Astrocyte of the cerebellum (primary cell): Measurements from ENCODE around the gene C11orf65.

Experiments used
- DNase-seq: peaks from one replicate; pipeline ENCODE4 v3.0.0-alpha.2; 2011; ENCODE audit warnings: low read depth
- H3K4me3 ChIP-seq: 2 replicates; pipeline ENCODE4 v1.5.1; 2011; ENCODE audit warnings: mild to moderate bottlenecking, low read depth, low read length, moderate library complexity
- CTCF ChIP-seq: IDR thresholded peaks from 2 replicates; pipeline ENCODE4 v1.5.1; 2012; ENCODE audit warnings: low read length, low read depth, moderate library complexity, mild to moderate bottlenecking; ENCODE audit errors: missing control alignments
- in situ Hi-C: cut with HindIII; loops from 2 replicates; pipeline ENCODE4 v1.10.0; 2017; ENCODE audit warnings: low sequenced_read_pairs

C11orf65 gene

GRCh38 chr11:108501396-108501795, 34.1 kb upstream of the C11orf65 start:
- no peak for DNase-seq
- H3K4me3 ChIP-seq, result no peak overlapping the region
- in situ Hi-C loops, result no loop called here
- no peak for TF ChIP-seq CTCF

DNA sequence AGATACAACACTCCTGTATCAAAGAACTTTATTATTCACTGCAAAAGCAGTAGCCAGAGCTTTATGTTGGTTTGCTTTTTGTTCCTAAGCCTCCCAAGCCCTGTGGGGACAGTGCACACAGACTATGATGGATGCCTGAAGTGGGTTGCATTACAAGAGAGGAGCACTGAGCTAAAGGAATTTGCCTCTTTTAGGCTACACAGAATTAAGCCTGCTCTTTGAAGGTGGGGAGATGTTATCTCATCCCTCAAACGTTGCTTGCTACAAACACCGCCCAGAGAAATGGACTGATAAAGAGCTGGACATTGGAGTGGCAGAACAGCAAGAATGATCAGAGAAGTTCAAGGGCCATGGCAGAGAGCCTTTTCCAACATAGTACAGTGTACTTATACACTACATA, 33.4 kb upstream of the C11orf65 start:
- TF ChIP-seq CTCF, result no peak
- DNase-seq, result no peak
- no peak overlapping the region for H3K4me3 ChIP-seq
- in situ Hi-C loops, result no loop called here

DNA sequence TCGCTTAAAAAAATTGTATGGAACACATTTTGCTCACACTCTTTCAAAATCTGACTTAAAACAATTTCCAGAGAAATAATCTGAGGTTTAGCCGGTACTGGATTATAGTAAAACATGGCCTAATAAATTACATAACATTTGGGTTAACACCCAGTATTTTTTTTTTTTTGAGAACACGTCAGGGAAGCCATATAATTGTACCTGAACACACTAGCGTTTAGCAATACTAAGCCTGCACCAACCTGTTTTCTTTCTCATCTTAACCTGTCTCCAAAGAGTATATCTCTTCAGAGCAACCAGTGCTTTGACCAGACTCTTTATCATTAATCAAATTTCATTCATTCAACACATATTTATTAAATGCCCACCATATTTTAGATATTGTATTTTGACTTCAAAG, 32.8 kb upstream of the C11orf65 start:
- in situ Hi-C loops, result no loop called here
- no peak for TF ChIP-seq CTCF
- no peak for DNase-seq
- H3K4me3 ChIP-seq, result no peak overlapping the region

- no peak for DNase-seq
- in situ Hi-C loops, result no loop called here
- no peak for TF ChIP-seq CTCF
- H3K4me3 ChIP-seq, result peak overlapping the region; percentile 53
Measured at GRCh38 chr11:108498816-108499408, 31.6 kb upstream of the C11orf65 start.

DNA sequence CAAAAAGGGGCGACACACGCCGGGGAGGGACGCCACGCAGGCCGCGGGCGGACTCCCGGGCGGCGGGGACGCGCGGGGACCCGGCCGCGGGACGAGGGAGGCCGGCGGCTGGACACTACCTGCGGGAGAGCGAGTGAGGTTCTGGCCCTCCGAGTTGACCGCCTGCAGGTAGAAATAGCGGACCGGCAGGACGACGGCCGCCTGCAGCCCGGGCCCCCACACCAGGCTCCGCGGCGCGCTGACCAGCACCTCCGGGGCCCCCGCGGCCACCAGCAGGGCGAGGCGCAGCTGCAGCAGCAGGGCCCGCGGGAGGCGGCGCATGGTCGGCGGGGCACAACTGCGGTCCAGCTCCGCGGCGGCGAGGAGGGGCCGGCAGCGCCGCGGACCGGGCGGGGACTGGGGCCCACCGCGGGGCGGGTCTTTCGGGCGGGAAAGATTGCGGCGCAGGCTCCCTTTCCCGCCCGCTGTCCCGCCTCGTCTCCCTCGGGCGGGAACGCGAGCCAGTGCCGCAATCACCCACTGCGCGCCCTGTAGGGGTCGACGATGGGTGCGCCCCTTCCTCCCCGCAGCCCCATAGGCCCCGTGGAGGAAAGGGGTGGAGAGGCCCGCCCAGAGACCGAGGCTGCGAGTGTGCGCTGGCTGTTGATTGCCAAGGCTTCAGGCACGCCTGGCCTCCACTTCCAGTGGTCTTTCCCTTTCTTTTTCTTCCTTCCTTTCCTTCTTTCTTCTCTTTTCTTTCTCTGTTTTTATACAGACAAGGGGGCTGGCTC, 30.9 kb upstream of the C11orf65 start, which contains the start of gene POGLUT3:
Gene POGLUT3 (minus strand): TSS at position 339 of the 770 bp plus-strand sequence. CDS start 18 bp downstream, at position 321.
- in situ Hi-C loops, result no loop called here
- peak within 1 kb of the TSS; percentile 53 for H3K4me3 ChIP-seq
- peak; percentile 1 for TF ChIP-seq CTCF
- no peak for DNase-seq

- TF ChIP-seq CTCF, result no peak
- in situ Hi-C loops, result no loop called here
Measured at GRCh38 chr11:108497317-108498045, 30.2 kb upstream of the C11orf65 start.

More at GRCh38 chr11:108497317-108498045, 30.2 kb upstream of the C11orf65 start:
- H3K4me3 ChIP-seq, result peak overlapping the region; percentile 53
- peak; percentile 98 for DNase-seq
